ENCODE measurements around the gene SSX4. TPM values are rescaled to one million over a fixed set of nuclear protein-coding genes. Genes with fewer than 3 reads are reported as not detected.
"Not testable (repeated sequence)": the region's sequence is repeated elsewhere in the genome, so short reads cannot be mapped to it uniquely, and the experiment has no call there.

The SSX4 gene, protein sequence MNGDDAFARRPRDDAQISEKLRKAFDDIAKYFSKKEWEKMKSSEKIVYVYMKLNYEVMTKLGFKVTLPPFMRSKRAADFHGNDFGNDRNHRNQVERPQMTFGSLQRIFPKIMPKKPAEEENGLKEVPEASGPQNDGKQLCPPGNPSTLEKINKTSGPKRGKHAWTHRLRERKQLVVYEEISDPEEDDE
- 0.08 TPM for polyA plus RNA-seq (2012; ENCODE audit: low read depth, missing spikeins)

DNA sequence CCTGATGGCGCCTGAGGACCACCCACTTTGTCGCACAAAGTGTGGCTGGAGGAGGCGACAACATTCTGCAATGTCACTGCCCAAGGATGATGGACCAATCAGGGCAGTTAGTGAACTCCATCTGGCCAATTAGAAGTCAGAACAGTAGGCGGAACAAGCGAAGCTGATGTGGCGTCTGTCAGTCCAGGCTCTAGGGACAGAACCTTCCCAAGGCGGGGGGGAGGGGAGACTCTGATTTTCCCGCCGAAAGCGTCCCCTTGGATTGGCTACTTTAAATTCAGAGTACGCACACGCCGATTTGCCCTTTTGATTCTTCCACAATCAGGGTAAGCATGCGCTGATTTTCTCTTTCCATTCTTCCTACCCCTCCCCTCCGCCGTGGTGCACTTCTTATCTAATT, at the start of gene SSX4:
SSX4 (plus strand) TSS at position 301 of the 400 bp plus-strand sequence. CDS start 515 bp downstream, outside the sequence.
- not testable (repeated sequence) for DNase-seq (ENCODE audit: insufficient read length, low spot score); FAIRE-seq

DNA sequence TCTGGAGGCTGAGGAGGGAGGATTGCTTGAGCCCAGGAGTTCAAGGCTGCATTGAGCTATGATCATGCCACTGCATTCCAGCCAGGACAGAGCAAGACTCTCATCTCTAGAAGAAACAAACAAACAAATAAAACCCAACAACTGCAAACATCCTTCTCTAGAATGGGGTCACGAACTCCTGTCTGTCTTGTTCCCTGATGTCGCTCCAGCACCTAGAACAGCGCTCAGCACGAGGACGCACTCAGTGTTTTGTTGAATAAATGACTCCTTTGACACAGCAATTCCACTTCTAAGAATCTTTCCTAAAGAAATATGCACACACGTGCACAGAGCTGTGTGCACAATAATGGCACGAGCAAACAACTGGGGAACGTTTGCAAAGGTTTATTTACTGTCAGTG, 37.3 kb upstream of the SSX4 start:
- not testable (repeated sequence) for FAIRE-seq; DNase-seq (ENCODE audit: insufficient read length, low spot score)

DNA sequence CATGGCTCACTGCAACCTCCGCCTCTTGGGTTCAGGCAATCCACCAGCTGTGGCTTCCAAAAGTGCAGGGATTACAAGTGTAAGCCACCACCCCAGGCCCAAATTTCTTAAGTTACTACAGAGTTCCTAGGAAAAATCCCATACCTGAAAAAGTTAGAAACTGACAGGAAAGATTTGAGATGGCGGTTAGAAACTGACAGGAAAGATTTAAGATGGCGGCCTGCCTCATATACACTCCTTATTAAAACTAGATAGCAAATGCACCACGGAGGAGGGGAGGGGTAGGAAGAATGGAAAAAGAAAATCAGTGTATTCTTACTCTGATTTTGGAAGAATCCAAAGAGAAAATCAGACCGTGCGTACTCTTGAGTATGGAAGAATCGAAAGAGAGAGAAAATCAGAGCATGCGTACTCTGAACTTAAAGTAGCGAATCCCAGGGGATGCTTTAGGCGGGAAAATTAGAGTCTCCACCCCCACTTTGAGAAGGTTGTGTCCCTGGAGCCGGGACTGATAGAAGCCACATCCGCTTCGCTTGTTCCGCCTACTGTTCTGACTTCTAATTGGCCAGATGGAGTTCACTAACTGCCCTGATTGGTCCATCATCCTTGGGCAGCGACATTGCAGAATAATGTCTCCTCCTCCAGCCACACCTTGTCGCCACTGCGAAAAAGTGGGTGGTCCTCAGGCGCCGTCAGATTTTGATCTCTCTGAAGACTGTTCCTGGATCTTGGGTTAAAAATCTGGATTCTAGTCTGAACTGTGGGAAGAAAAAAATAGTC, 26.8 kb upstream of the SSX4 start, which contains the start of gene SSX3:
SSX3 (minus strand) TSS at position 389 of the 780 bp plus-strand sequence. CDS start 1,454 bp downstream, outside the sequence.
- DNase-seq (ENCODE audit: insufficient read length, low spot score); FAIRE-seq: not testable (repeated sequence)

DNA sequence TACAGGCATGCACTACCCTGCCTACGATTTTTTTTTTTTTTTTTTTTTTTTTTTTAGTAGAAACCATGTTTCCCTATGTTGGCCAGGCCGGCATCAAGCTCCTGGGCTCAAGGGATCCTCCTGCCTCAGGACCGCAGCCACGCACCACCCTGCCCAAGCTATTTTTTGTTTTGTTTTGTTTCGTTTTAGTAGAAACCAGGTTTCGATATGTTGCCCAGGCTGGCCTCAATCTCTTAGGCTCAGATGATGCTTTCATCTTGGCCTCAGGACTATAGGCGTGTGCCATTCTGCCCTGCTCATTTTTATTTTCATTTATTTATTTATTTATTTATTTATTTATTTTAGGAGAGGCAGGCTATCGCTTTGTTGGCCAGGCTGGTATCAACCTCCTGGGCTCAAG, 25.7 kb upstream of the SSX4 start:
- TF ChIP-seq POLR2AphosphoS5 (IDR thresholded peaks at IDR 0.05; ENCODE audit: low read depth, low read length) (no peak), TAF1 (IDR thresholded peaks at IDR 0.05; ENCODE audit: low read depth, low read length) (no peak), PAX5 (IDR thresholded peaks at IDR 0.05; ENCODE audit: insufficient read depth, low read length, severe bottlenecking) (no peak), SPI1 (IDR thresholded peaks at IDR 0.05; ENCODE audit: low read depth, low read length) (no peak), POU2F2 (IDR thresholded peaks at IDR 0.05; ENCODE audit: low read depth, low read length) (no peak), POLR2A (IDR thresholded peaks at IDR 0.05; ENCODE audit: low read depth, low read length) (no peak)
- DNase-seq (ENCODE audit: insufficient read length, low spot score) = no peak
- FAIRE-seq = no peak

DNA sequence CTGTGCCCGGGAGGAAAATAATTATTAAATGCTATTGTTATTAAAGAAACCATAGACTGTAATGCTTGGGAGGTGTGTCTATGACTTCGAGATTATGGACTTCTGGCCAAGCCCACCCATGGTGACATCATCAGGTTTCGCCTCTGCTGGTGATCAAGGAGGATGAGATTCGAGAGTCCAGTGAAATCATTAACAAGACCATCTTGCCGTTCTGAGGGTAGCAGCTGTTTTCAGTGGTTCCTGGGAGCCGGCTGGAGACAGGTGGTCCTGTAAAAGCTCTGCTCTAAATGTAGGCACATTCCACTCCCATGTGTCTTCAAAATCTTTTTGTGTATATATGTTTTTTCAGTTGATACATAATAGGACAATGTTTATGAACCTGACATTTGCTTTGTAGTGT, 24.1 kb upstream of the SSX4 start:
- DNase-seq (ENCODE audit: insufficient read length, low spot score); FAIRE-seq: not testable (repeated sequence)

DNA sequence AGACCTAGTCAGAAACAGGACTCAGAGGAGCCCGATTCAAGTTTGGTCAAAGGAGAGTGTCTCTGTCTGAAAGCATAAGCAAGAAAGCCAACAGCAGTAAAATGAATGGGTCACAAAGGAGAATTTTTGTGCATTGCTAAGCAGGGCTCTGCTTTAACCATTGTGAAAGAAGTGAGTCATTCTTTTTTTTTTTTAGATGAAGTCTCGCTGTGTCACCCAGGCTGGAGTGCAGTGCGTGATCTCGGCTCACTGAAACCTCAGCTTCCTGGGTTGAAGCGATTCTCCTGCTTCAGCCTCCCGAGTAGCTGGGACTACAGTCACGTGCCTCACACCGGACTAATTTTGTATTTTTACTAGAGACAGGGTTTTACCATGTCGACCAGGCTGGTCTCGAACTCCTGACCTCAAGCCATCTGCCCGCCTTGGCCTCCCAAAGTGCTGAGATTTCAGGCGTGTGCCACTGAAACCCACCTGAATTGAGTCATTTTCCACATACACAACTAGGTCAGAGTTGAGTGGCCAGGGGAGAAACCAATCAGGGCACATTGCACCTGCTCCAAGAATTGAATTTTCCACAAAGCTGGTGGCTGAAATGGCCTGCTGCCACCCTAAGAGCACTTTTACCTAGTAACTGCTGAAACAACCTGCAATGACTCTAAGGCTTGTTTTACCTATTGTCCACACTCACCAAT, 15.5 kb upstream of the SSX4 start:
- not testable (repeated sequence) for DNase-seq (ENCODE audit: insufficient read length, low spot score); FAIRE-seq

DNA sequence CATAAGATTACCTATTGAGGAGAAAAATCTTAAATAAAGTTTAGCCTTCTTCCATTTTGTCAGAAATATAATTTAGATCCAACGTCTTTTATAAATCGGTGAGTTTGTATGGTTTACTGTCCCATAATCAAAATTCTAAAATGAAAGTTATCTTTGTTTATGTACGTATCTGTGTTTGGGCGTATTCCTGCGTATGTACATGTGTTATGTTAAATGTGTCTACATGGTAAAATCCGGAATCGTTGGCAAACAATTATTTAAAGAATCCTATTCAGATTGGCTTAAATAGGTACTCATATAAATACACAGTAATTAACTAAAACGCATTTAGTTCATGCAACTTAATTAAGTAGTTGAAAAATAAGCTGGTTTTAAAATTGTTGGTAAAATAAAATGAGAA, 12.9 kb upstream of the SSX4 start:
- not testable (repeated sequence) for FAIRE-seq; DNase-seq (ENCODE audit: insufficient read length, low spot score)

DNA sequence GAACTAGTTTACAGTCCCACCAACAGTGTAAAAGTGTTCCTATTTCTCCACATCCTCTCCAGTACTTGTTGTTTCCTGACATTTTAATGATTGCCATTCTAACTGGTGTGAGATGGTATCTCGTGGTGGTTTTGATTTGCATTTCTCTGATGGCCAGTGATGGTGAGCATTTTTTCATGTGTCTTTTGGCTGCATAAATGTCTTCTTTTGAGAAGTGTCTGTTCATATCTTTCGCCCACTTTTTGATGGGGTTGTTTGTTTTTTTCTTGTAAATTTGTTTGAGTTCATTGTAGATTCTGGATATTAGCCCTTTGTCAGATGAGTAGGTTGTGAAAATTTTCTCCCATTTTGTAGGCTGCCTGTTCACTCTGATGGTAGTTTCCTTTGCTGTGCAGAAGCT, 13.6 kb downstream of the SSX4 start:
- DNase-seq (ENCODE audit: insufficient read length, low spot score); FAIRE-seq: not testable (repeated sequence)

DNA sequence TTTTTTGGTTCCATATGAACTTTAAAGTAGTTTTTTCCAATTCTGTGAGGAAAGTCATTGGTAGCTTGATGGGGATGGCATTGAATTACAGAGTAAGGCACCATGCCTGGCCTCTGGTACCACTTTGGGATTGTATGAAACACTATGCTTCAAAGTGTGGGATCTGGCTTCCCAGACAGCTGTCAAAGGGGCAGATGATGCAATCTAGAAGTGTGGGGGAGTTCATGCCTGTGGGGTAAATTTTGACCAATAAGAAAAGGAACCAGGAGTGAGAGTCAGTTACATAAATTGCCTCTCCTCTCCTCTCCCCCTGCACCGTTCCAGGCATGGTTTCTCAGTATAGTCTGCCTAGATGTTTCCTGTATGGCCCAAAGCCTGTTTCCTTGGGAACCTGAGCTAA, 14.5 kb downstream of the SSX4 start:
- not testable (repeated sequence) for DNase-seq (ENCODE audit: insufficient read length, low spot score); FAIRE-seq

DNA sequence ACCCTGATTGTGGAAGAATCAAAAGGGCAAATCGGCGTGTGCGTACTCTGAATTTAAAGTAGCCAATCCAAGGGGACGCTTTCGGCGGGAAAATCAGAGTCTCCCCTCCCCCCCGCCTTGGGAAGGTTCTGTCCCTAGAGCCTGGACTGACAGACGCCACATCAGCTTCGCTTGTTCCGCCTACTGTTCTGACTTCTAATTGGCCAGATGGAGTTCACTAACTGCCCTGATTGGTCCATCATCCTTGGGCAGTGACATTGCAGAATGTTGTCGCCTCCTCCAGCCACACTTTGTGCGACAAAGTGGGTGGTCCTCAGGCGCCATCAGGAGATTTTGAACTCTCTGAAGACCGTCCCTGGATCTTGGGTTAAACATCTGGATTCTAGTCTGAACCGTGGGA, 28.5 kb downstream of the SSX4 start, which contains the start of gene SSX4B:
SSX4B (minus strand) TSS at position 101 of the 400 bp plus-strand sequence. CDS start 588 bp downstream, outside the sequence.
- not testable (repeated sequence) for FAIRE-seq; DNase-seq (ENCODE audit: insufficient read length, low spot score)

DNA sequence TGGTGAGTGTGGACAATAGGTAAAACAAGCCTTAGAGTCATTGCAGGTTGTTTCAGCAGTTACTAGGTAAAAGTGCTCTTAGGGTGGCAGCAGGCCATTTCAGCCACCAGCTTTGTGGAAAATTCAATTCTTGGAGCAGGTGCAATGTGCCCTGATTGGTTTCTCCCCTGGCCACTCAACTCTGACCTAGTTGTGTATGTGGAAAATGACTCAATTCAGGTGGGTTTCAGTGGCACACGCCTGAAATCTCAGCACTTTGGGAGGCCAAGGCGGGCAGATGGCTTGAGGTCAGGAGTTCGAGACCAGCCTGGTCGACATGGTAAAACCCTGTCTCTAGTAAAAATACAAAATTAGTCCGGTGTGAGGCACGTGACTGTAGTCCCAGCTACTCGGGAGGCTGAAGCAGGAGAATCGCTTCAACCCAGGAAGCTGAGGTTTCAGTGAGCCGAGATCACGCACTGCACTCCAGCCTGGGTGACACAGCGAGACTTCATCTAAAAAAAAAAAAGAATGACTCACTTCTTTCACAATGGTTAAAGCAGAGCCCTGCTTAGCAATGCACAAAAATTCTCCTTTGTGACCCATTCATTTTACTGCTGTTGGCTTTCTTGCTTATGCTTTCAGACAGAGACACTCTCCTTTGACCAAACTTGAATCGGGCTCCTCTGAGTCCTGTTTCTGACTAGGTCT, 43.8 kb downstream of the SSX4 start:
- FAIRE-seq = not testable (repeated sequence)

DNA sequence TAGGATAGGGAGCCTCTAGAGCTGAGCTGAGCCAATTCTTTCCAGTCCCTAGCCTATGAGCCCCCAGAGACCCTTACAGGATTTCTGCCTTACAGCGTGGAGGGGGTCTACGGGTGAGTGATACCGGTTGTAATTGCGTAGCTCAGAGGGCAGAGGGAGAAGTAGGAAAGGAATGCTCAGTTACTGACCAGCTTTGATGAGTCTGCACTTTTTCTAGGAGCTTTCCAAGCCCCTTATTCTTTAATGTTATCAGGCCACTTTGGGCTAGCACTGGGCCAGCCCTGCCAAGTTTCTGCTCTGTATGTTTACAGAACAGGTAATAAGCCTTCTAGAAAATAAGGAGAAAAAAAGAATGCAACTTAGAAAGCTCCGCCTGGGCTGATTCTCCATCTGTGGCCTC, 46.3 kb downstream of the SSX4 start:
- DNase-seq (ENCODE audit: insufficient read length, low spot score); FAIRE-seq: not testable (repeated sequence)

More for the DNA sequence above, 43.8 kb downstream of the SSX4 start:
- not testable (repeated sequence) for DNase-seq (ENCODE audit: insufficient read length, low spot score)

DNA sequence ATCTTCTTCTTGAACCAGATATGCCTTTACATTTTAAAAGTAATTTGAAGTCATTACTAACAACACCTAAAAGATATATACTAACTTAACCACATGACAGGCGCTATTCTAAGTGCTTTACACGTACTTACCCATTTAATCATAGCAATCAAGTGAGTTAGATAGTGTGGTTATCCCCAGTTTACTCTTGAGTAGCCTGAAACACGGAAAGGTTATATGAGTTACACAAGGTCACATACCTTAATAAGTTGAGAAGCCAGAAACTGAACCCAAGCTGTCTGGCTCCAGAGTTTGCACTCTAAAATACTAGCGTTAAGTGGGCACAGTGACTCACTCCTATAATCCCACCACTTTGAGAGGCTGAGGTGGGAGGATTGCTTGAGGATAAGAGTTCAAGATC, 46.8 kb downstream of the SSX4 start:
- not testable (repeated sequence) for FAIRE-seq; DNase-seq (ENCODE audit: insufficient read length, low spot score)

DNA sequence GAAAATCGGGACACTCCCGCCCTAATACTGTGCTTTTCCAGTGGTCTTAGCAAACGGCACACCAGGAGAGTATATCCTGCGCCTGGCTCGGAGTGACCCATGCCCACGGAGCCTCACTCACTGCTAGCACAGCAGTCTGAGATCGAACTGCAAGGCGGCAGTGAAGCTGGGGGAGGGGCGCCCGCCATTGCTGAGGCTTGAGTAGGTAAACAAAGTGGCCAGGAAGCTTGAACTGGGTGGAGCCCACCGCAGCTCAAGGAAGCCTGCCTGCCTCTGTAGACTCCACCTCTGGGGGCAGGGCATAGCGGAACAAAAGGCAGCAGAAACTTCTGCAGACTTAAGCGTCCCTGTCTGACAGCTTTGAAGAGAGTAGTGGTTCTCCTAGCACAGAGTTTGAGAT, 50.4 kb downstream of the SSX4 start:
- not testable (repeated sequence) for FAIRE-seq; DNase-seq (ENCODE audit: insufficient read length, low spot score)
